ENCODE results near the gene MYH14.

GRCh38 chr19:50154529-50154928 lies 48.9 kb upstream of the MYH14 start:
- TF ChIP-seq CTCF (IDR thresholded peaks at IDR 0.05; ENCODE audit: low read depth, low read length) (no peak), EZH2phosphoT487 (IDR thresholded peaks at IDR 0.05; ENCODE audit: low read depth) (no peak)
